Measurements from ENCODE around the gene CHSY1.

The CHSY1 gene

GRCh38 chr15:101178931-101179330, 72.9 kb downstream of the CHSY1 start:
- no peak overlapping the region for H3K4me3 ChIP-seq (ENCODE audit: low read depth, low read length)
- DNase-seq (ENCODE audit: low read depth, low spot score) = no peak
- ChIA-PET POLR2A (no interaction called here), CTCF (interaction anchor here (1.7 kb wide), 1 partner anchor 12 kb away, joined by 4 read pairs; no protein-coding TSS in a partner anchor)
- no peak for TF ChIP-seq CTCF (IDR thresholded peaks at IDR 0.05; ENCODE audit: insufficient read depth, low read length, missing control alignments)

DNA sequence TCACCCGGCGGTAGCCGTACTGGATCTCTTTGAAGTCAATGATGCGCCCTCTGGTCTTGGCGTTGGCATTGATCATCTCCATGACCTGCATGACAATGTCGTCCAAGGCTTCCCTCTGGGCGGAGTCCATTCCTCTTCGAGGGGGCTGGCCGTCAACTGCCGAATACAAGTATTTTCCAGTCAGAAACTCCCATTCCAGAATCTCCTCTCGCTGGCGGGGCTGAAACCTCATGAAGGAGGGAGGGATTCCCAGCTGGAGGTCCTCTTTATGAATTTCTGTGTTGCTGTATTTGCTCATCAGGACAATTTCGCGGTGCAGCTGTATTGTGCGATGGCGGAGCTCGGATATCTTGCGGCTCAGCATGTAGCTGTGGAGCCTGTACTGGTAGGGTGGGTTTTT, 73.4 kb downstream of the CHSY1 start:
- CTCF ChIA-PET = interaction anchor here (1.7 kb wide), 1 partner anchor 11 kb away, joined by 4 read pairs; no protein-coding TSS in a partner anchor
- no peak overlapping the region for H3K4me3 ChIP-seq (ENCODE audit: low read depth, low read length)
- no peak for DNase-seq (ENCODE audit: low read depth, low spot score)
- POLR2A ChIA-PET = no interaction called here
- TF ChIP-seq CTCF (IDR thresholded peaks at IDR 0.05; ENCODE audit: insufficient read depth, low read length, missing control alignments) = no peak

- DNase-seq (ENCODE audit: low read depth, low spot score) = no peak
- CTCF ChIA-PET = interaction anchor here (1.4 kb wide), 1 partner anchor 162 kb away, joined by 3 read pairs; no protein-coding TSS in a partner anchor
- no peak overlapping the region for H3K4me3 ChIP-seq (ENCODE audit: low read depth, low read length)
- TF ChIP-seq CTCF (IDR thresholded peaks at IDR 0.05; ENCODE audit: insufficient read depth, low read length, missing control alignments) = no peak
- POLR2A ChIA-PET = no interaction called here
Measured at GRCh38 chr15:101177866-101178265, 74.0 kb downstream of the CHSY1 start.

GRCh38 chr15:101176625-101177024, 75.2 kb downstream of the CHSY1 start:
- no peak overlapping the region for H3K4me3 ChIP-seq (ENCODE audit: low read depth, low read length)
- ChIA-PET POLR2A (no interaction called here), CTCF (interaction anchor here (1.4 kb wide), 1 partner anchor 161 kb away, joined by 3 read pairs; no protein-coding TSS in a partner anchor)
- no peak for TF ChIP-seq CTCF (IDR thresholded peaks at IDR 0.05; ENCODE audit: insufficient read depth, low read length, missing control alignments)
- DNase-seq (ENCODE audit: low read depth, low spot score) = no peak

DNA sequence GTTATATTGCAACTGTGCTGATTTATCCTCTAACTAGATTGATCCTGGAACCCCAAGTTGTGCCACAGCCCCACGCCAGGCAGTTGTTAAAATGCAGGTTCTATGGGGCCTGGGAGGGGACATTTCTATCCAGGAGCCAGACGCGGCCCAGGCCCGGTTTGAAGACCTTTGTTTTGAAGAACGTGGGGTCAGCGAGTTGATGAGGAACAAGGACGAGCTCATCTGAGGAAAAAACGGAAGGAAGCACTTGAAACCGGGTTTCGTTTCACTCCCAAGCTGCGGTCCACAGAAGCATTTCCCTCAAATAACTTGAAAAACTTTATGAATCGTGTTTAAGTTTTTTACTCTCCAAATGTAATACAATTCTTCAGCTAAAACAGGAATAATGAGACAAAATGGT, 76.4 kb downstream of the CHSY1 start:
- ChIA-PET CTCF (no interaction called here), POLR2A (no interaction called here)
- H3K4me3 ChIP-seq (ENCODE audit: low read depth, low read length) = no peak overlapping the region
- no peak for TF ChIP-seq CTCF (IDR thresholded peaks at IDR 0.05; ENCODE audit: insufficient read depth, low read length, missing control alignments)
- no peak for DNase-seq (ENCODE audit: low read depth, low spot score)

DNA sequence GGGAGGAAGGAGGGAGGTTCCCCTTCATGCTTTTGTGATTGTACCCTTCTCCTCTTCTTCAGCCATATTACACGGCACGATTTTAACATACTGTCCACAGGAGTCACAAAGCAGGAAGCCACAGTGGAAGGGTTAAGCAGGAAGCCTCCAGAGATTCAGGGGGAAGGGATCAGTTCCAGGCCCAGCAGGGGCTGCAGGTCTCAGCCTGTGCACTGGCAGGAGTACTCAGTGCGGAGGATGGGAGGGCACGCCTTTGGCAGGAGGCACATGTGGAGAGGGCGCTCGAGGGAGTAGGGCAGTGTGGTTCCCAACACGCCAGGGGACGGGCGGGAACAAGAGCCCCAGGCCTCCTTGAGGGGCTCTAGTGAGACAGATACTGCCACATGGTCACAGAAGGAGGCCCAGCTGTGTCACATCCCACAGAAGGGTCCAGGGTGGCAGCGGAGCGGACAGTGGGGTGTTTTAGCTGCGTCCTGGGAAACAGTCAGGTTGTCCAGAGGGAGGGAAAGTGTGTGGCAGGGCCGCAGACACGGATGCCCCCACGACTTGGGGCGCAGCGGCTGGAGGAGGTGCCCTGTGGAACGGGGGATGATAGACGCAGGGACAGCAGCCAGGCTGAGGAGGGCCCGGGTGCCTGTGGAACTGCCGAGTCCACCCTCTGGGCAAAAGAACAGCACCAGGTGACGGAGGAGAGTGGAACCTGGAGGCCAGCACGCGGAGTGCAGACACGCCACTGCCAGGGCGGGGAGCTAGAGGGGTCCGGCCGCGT, 77.5 kb downstream of the CHSY1 start:
- no peak for TF ChIP-seq CTCF (IDR thresholded peaks at IDR 0.05; ENCODE audit: insufficient read depth, low read length, missing control alignments)
- POLR2A ChIA-PET = no interaction called here
- DNase-seq (ENCODE audit: low read depth, low spot score) = no peak

More for the DNA sequence above, 77.5 kb downstream of the CHSY1 start:
- CTCF ChIA-PET = no interaction called here
- no peak overlapping the region for H3K4me3 ChIP-seq (ENCODE audit: low read depth, low read length)
